GM21825 (cell line): ENCODE measurements around the gene REEP1.

Experiments
- ATAC-seq: cut with Tn5 transposase; IDR thresholded peaks from one replicate; pipeline ENCODE4 v1.9.1; 2021; ENCODE audit warnings: mild to moderate bottlenecking, moderate library complexity; ENCODE audit not compliant: unreplicated experiment

The REEP1 gene, protein sequence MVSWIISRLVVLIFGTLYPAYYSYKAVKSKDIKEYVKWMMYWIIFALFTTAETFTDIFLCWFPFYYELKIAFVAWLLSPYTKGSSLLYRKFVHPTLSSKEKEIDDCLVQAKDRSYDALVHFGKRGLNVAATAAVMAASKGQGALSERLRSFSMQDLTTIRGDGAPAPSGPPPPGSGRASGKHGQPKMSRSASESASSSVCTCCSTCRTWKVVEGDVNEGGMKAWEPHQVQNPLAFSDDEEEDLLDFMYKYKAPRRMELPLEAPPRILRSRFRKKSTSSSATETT

DNA sequence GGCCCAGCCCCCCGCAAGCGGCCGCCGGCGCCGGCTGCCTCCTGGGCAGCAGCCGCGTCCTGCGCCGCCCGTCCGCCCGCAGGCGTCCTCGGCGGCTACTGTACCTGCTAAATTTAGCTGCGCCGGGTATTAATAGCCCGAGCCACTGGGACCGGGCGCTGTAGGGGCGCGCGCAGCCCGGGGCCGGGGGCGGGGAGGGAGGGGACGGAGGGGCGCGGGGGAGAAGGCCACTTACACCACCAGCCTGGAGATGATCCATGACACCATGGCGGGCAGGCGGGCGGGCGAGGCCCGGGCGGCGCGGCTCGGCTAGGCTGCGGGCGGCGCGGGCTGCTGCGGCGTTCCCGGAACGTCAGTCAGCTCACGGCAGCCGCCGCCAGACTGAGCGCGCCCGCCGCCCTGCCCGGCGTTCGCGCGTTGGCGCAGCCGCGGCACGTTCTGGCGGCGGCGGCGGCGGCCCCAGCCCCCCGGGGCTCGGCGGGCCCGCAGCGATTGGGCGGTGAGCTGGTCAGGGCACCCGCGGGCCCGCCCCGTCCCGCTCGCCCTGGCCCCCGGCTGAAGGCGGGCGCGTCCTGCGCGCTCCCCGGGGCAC, at the start of gene REEP1:
Gene REEP1, minus strand, starts transcription at position 383 of the 592 bp plus-strand sequence. Its CDS starts 116 bp downstream, at position 267.
- no peak for ATAC-seq

DNA sequence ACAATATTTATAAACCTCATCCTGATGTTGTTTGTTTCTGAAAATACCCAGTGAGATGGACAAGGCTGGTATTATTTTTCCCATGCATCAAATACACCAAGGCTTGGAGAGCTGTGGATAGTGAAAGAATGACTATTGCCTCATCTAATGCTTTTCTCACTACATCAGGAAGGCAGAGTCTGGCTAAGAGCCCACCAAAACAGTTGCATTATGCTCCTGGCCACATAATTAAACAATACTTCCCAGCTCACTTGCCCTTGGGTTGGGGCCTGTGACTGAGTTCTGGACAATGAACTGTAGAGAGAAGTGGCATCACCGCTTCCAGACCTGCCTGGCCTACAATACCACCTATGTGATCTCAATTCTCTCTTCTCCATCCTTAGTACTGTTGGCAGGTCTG, 46.4 kb upstream of the REEP1 start:
- no peak for ATAC-seq

DNA sequence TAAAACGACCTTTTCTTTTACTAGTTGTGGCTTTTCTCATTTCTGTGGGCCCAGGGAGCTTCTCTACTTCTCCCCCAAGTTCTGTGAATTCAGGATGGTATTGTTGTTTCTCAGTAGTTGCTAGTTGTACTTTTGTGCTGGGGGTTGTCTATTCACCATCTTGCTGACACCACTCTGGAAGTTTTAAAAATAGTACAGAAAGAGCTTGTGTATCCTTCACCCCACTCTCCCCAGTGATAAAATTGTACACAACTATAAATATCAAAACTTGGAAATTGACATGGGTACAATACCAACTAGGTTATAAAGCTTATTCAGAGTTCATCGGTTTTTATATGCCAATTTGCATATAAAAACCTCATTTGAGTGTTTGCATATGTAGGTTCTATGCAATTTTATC, 45.3 kb upstream of the REEP1 start:
- ATAC-seq, result no peak

DNA sequence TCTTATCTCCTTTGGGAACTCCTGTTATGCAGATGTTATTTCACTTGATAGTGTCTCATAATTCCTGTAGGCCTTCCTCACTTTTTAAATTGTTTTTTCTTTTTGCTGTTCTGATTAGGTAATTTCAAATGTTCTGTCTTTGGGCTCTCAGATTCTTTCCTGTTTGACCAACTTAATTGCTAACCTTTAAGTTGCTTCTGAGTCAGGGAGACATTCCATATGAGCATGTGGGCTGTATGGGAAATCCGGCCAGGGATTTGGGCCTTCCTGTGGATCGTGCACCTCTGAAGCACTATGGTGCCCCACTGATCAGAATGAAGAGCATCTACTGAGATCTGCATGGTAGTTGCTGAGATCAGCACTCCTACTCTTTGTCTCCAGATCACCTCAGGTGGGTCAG, 44.7 kb upstream of the REEP1 start:
- ATAC-seq, result no peak

DNA sequence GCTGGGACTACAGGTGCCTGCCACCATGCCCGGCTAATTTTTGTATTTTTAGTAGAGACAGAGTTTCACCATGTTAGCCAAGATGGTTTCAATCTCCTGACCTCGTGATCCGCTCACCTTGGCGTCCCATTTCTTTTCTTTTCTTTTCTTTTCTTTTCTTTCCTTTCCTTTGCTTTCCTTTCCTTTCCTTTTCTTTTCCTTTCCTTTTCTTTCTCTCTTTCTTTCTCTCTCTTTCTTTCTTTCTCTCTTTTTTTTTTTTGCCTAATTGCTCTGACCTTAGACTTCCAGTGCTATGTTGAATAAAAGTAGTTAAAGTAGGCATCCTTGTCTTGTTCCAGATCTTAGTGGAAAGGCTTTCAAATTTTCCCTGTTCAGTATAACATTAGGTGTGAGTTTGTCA, 41.0 kb upstream of the REEP1 start:
- ATAC-seq, result no peak

DNA sequence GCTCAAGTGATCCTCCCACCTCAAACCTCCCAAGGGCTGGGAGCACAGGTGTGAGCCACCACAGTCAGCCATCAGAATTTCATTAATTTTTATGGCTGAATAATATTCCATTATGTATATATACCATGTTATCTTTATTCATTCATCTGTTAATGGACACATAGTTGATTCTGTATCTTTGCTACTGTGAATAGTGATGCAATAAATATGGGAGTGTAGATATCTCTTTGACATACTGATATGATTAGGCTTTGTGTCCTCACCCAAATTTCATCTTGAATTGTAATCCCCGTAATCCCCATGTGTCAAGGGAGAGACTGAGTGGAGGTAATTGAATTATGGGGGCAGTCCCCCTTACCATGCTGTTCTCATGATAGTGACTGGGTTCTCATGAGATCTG, 38.2 kb upstream of the REEP1 start:
- no peak for ATAC-seq

DNA sequence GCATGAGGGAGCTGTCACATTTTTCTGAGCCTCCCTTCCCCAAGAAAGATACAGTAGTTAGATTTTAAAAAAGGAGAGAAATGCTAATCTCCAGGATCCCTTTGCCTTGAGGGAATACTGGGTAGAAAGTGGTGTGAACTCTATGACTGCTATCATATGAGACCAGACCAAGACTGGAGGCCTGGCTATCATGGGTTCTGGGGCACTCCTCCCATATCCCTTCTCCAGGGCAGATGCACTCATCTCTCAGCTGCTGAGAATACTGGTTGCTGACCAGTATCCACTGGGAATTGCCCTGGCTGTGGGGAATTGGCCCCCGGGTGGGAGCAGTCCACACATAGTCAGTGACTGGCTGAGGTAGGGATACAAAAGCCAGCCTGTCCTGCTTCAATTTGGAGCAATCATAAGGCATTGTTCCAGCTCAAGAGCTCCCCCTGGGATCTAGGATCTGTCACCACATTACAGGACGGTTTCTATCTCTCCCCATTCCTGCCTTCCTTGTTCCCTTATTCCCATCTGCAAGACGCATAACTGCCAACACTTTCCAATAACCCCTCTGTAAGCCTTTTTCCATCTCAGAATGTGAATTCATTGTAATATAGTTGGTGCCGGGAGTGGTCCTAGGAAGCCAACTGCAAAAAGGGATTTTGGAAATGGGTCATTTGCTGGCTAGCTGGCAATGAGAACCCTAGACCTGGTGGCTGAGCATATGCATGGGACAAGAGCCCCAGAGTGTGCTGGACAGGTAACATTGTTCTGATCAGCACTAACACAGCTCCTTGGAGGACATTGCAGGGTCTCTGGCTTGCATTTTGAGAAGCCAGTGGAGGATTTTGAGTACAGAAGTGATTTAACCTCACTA, 35.4 kb upstream of the REEP1 start:
- ATAC-seq, result no peak

DNA sequence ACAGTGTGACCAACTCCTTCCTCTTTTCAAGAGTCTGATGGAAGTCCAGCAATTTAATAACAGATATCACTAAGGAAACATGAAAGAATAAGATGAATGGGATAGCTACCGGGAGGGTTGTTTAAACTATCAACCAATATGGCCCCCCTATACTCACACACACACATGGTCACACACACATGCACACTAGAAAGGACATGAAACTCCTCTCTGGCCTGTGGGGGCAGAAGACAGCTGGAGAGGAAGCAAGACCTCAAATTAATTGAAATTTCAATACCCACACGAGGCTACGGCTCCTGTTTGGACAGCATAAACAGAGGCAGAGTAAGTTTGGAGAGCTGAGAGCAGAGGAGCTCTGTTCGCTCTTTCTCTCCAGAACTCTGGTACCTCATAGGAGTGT, 34.7 kb upstream of the REEP1 start:
- ATAC-seq, result no peak

DNA sequence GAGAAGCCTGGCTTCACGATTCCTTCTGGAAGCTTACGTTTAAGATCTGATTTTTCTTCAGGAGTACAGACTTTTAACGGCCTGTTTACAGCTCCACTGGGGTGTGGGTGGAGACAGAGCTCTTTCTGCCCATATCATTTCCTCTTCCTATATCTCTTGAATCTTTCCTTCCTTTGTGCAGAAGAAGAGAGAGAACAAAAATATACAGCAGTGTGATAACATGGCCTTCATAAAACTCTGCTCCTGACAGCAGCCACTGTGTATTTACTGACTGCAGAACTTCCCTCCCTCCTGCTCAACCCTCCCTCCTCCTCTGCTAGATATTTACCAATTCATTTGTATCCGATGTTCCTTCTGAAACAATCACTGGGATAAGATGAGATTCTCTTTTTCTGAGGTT, 34.1 kb upstream of the REEP1 start:
- ATAC-seq, result no peak

DNA sequence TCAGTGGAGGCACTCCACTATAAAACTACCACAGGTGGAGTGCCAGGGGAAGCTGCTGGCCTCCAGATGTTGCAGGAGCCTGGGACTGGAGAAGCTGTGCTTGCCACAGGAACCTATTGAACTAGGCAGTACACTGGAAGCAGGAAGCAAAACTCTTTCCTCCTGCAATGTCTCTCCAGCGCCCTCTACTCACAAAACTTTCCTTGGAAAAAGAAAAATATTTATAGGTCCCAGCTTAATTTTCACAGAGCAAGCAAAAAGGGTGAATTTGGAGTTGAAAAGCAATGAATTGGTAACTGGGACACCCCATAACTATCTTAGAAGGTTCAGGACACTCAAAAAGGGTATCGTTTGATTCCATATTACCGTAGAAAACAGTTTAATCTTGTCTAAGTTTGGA, 33.2 kb upstream of the REEP1 start:
- ATAC-seq, result no peak

DNA sequence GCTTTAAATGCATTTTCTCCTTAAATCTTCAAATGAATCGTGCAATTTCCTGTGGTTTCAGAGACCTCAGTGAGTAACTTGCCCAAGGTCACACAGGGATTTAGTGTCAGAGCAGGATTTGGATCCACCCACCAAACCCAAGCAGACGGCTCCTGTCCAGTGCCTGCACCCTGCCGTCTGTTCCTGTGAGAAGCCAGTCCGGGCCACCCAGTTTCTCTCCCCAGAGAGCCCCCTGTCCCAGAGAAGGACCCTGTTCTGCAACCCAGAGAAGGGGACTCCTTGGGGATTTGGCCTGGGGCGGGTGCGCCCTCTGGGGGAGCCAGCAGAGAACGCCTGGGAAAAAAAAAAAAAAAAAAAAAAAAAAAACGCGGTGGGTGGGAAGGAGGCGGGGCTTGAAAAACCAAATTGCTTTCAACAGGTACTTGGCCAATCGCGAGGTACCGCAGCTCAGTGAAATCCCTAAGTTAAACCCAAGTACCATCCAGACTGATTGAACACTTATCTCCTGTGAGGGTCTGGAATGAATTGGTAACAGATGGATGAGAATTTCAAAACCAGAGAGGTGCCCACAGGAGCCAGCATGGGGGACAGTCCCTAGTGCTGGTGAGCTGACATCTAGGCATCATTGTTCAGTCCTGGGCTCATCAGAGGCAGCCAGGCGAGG, 30.9 kb upstream of the REEP1 start:
- no peak for ATAC-seq

DNA sequence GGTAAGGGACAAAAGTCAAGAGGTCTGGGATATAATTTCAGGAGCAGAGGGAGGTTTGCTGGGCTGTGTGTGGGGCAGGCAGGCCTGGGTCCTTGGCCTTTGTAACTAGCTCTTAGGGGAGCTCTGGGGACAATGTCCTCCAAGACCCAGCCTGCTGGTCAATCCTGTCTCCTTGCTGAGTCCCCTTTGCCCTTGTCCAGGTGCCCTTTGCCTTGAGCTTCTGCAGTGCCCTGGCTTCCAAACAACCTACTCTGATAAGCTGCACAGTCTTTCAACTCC, 30.0 kb upstream of the REEP1 start:
- ATAC-seq, result no peak

DNA sequence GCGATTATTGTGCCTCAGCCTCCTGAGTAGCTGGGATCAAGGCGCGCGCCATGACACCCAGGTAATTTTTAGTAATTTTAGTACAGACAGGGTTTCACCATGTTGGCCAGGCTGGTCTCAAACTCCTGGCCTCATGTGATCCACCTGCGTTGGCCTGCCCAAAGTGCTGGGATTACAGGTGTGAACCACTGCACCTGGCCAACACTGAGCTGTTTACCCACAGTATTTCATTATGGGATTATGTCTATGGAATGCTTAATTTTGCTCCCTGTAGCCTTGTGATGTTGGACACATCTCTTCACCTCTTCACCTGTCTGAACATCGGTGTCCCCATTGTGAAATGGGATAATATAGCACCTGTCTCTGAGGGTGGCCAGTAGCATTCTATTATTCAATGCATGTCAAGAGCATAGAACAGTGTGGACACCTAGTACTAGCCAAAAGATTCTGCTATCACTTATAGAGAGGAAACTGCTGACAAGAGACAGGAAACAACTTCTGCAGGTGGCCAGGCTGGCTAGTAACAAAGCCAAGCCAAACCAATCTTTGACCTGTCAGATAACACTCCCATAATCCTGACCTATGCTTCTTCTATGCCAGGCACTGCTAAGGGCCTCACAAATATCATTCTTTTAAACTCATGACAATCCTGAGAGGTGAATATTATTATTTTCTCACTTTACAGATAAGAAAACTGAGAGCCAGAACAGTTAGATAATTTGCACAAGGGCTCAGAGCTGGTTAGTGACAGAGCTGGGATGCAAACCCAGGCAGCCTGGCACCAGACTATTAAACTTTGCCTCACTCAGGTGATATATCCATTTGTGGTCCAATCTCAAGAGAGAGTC, 29.4 kb upstream of the REEP1 start:
- ATAC-seq, result no peak

DNA sequence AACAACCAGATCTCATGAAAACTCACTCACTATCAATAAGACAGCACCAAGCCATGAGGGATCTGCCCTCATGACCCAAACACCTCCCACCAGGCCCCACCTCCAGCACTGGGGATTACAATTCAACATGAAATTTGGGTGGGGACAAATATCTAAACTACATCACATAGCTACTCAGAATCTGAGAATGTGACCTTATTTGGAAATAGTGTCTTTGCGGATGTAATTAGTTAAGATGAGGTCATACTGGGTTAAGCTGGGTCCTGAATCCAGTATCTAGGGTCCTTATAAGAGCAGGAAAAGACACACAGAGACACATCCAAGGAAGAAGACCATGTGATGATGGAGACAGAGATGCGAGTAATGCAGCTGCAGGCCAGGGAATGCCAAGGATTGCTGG, 27.5 kb upstream of the REEP1 start:
- ATAC-seq, result no peak

DNA sequence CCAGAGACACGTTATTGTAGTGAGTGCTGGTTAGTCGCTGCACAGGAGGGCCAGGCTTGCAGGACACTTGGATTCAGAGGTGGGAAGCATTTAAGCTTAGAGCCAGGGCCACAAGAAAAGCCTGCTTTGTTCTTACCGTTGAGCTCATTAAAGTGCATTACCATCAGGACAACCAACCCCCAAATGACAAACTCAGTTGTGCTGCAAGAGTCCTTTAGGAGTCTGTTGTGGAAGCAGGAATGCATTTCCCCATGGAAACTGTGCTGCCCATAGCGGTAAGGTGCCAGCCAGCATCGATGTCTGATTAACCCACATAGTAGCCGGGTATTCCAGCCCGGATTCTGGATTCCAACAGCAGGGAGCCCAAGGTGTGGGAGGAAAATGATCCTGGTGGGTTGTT, 23.4 kb upstream of the REEP1 start:
- no peak for ATAC-seq

DNA sequence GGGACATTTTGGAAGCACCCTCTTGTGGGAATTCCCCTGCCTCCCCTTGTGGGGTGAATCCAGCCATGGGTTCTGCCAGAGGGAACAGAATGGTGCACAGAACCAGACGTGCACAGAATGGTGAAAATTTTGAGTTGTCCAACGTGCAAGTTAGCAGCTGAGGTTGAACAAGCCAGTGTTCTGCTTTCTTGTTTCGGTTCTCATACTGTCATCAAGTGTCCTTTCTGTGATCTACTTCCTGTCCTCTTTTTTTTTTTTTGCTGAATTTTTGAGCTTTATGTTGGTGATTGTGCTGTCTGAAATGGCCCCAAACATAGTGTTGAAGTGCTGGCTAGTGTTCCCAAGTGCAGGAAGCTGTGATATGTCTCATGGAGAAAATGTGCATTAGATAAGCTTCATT, 21.5 kb upstream of the REEP1 start:
- peak; percentile 84 for ATAC-seq

DNA sequence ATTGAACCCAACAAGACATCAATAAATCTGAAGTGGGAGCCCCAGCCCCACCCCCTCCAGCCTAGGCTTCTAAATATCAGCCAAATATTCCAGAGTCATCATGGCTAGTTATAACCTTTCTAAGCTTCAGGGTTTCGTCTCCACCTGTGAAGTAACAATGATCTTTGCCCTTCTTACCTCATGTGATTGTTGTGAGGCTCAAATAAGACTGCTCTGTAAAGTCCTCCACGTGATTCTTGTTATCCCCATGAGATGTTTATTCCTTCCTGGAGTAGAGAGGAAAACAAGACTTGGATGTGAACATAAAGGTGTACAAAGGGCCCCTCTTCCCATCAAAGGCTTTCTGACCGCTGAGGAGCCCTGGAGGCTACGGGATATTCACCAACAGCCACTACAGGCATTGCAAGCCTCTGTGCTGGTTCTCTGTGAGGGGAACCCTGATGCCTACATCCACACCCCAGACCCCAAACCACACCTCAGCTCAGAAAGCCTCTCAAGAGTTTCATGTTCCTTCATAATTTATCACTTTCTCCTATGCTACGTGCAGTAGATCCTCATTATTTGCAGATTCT, 20.1 kb upstream of the REEP1 start:
- no peak for ATAC-seq

DNA sequence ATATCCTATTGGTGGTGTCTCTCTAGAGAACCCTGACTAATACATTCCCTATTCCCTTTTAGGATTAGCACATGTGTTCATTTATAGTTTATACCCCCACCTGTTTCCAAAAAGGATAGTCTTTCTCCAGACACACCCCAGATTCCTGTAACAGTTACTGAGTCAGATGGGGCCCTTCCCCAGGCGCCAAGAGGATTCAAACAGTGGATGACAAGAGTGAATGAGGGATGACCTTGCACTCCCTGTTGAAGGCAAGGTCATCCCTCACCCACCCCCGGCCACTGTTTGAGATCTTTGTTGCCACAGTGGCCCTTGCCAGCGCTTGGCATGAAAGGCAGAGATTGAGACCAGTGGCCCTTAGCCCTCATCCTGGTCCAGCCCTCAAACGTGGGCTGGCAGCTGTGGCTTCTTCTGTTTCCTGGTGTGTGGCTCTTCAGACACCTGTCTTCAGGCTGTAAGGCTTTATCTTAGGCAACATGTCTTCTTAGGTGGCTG, 15.3 kb upstream of the REEP1 start:
- ATAC-seq, result no peak

DNA sequence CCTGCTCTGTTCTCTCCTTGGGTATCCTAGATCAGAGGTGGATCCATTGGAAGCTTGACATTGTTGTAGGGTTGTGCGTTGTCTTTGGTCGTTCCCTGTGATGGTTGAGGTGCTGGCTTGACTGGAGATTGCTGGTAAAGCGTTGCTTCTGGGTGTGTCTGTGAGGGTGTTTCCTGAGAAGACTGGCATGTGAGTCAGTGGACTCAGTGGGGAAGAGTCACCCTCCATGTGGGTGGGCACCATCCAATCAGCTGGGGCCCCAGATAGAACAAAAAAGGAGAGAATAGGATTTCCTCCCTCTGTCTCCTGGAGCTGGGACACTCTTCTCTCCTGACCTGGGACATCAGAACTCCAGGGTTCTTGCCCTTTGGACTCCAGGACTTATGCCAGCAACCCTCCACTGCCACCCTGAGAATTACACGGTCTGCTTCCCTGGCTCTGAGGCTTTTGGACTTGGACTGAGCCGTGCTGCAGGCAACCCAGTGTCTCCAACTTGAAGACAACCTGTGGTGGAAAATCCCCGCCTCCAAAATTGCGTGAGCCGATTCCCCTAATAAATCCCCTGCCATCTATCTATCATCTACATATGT, 14.8 kb upstream of the REEP1 start:
- no peak for ATAC-seq

DNA sequence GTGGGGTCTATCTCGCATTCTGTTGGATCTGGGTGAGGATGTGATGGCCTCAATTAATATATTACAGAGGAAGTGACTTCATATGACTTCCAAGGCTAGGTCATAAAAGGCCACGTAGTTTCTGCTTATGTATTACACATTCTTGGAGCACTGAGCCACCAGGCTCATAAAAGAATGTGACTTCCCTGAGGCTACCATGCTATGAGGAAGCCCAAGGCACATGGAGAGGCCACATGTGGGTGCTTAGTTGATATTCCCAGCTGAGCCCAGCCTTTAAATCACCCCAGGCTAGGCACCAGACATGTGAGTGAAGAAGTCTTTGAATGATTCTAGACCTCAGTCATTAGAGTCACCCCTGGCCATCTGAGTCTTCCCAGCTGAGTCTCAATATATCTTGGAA, 13.3 kb upstream of the REEP1 start:
- no peak for ATAC-seq
